BLaER1 treated with 17β-estradiol and CSF1 and Interleukin-3, amounts not matched to agents 10 nM and 100 nM (cell line): ENCODE data around the gene ZMIZ1.
A peak's percentile ranks its signal among the peaks of the same experiment; 100 is the strongest.

Experiments
- H3K27ac ChIP-seq, 11 experiments: shearing (Covaris generic); formaldehyde crosslinking; 2 replicates each; pipeline ENCODE4 v1.8.1; 2022
- H3K27me3 ChIP-seq, 11 experiments: shearing (Covaris generic); formaldehyde crosslinking; 2 replicates each; pipeline ENCODE4 v1.8.1; 2022
- H3K36me3 ChIP-seq, 11 experiments: shearing (Covaris generic); formaldehyde crosslinking; 2 replicates each; pipeline ENCODE4 v1.8.1; 2022
- H3K4me1 ChIP-seq, 10 experiments: shearing (Covaris generic); formaldehyde crosslinking; 2 replicates each; pipeline ENCODE4 v1.8.1; 2022
- H3K4me2 ChIP-seq, 11 experiments: shearing (Covaris generic); formaldehyde crosslinking; 2 replicates each; pipeline ENCODE4 v1.8.1; 2022
- H3K4me3 ChIP-seq, 10 experiments: shearing (Covaris generic); formaldehyde crosslinking; 2 replicates each; pipeline ENCODE4 v1.8.1; 2022
- H3K9ac ChIP-seq, 11 experiments: shearing (Covaris generic); formaldehyde crosslinking; 2 replicates each; pipeline ENCODE4 v1.8.1; 2022
- H3K9me3 ChIP-seq, 11 experiments: shearing (Covaris generic); formaldehyde crosslinking; replicated peaks in 1 of 11; 2 replicates each; pipeline ENCODE4 v1.8.1; 2022
- H4K20me1 ChIP-seq, 11 experiments: shearing (Covaris generic); formaldehyde crosslinking; 2 replicates each; pipeline ENCODE4 v1.8.1; 2022
- Cebpa-rat ChIP-seq, 11 experiments: shearing (Covaris generic); IDR thresholded peaks; 2 replicates each; pipeline ENCODE4 v1.8.1; 2022

The ZMIZ1 gene

DNA sequence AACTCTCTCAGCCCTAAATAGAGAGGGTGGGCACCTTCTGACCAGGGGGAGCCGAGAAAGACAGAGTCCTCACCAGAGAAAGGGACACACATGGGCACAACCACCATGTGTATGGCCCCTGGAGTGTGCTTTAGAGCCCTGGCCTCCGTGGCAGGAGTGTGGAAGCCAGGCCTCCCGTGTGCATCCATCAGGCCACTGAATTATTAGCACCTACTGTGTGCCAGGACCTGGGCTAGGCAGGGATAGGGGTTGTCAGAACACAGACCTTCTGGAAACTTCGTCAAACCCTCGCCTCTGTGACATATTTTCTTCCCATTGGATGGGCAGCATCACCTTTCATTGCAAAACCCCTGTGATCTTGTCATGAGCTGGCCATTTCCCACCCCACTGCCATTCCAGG is 78.5 kb downstream of the ZMIZ1 start:
- Histone ChIP-seq H3K27me3 (no peaks in the 10 kb centered on the region), H3K4me1 (peaks cover 100% of the 10 kb centered on the region in 10 experiments), H3K27ac (peak overlapping the region; percentile 73 to 97 (median 86))

GRCh38 chr10:79147796-79148451 is 79.2 kb downstream of the ZMIZ1 start:
- H3K4me1 ChIP-seq: peaks cover 100% of the 10 kb centered on the region in 10 experiments
- peak overlapping the region; percentile 73 to 97 (median 86) for H3K27ac ChIP-seq

More for the DNA sequence above, 78.5 kb downstream of the ZMIZ1 start:
- Histone ChIP-seq H4K20me1 (peaks cover 0 to 46% (median 13%) of the 10 kb centered on the region in 11 experiments; a peak in 8 of 22 replicates), H3K9me3 (no peaks in the 10 kb centered on the region), H3K4me3 (peak overlapping the region in 4 of 10 experiments; percentile 20 to 54 (median 29); a peak in 6 of 20 replicates), H3K36me3 (peaks cover 0 to 22% (median 10%) of the 10 kb centered on the region in 11 experiments; a peak in 15 of 22 replicates), H3K4me2 (peak overlapping the region; percentile 88 to 99 (median 97)), H3K9ac (peak overlapping the region; percentile 57 to 89 (median 73))
- no peak for TF ChIP-seq Cebpa-rat (IDR thresholded peaks at IDR 0.05)

GRCh38 chr10:79148452-79149344 is 79.9 kb downstream of the ZMIZ1 start:
- no peak for TF ChIP-seq Cebpa-rat (IDR thresholded peaks at IDR 0.05)
- Histone ChIP-seq H3K27me3 (no peaks in the 10 kb centered on the region), H3K36me3 (peaks cover 0 to 22% (median 13%) of the 10 kb centered on the region in 11 experiments; a peak in 15 of 22 replicates), H4K20me1 (peaks cover 0 to 43% (median 9%) of the 10 kb centered on the region in 11 experiments; a peak in 10 of 22 replicates), H3K27ac (peak overlapping the region; percentile 73 to 97 (median 86)), H3K4me1 (peaks cover 100% of the 10 kb centered on the region in 10 experiments), H3K4me3 (peak overlapping the region in 9 of 10 experiments; percentile 4 to 54 (median 42); a peak in 14 of 20 replicates), H3K9me3 (no peaks in the 10 kb centered on the region), H3K9ac (peak overlapping the region; percentile 57 to 89 (median 73)), H3K4me2 (peak overlapping the region; percentile 88 to 99 (median 97))

More at GRCh38 chr10:79147796-79148451, 79.2 kb downstream of the ZMIZ1 start:
- H3K4me3 ChIP-seq: peak overlapping the region in 9 of 10 experiments; percentile 14 to 54 (median 26); a peak in 12 of 20 replicates
- H3K27me3 ChIP-seq: no peaks in the 10 kb centered on the region
- peak overlapping the region; percentile 57 to 89 (median 73) for H3K9ac ChIP-seq
- TF ChIP-seq Cebpa-rat (IDR thresholded peaks at IDR 0.05): no peak
- peak overlapping the region; percentile 88 to 99 (median 97) for H3K4me2 ChIP-seq
- H3K36me3 ChIP-seq: peaks cover 0 to 22% (median 11%) of the 10 kb centered on the region in 11 experiments; a peak in 16 of 22 replicates
- H3K9me3 ChIP-seq: no peaks in the 10 kb centered on the region
- H4K20me1 ChIP-seq: peaks cover 0 to 43% (median 9%) of the 10 kb centered on the region in 11 experiments; a peak in 10 of 22 replicates

DNA sequence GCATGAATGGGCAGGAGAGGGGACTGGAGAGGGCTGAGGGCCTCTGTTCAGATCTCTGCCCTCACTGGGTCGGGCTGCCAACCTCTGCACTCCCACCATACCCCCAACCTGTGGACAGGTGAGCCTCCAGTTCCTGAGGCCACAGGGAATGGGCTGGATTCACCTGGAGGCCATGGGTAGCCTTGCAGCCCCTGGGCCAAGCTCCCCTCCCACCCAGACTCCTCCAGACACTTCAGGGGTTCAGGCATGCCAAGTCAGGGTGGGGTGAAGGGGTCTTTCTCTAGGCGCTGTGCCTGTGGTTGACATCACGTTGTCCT is 80.5 kb downstream of the ZMIZ1 start:
- Histone ChIP-seq H3K27me3 (no peaks in the 10 kb centered on the region), H3K9ac (peak overlapping the region; percentile 57 to 89 (median 73)), H3K4me2 (peak overlapping the region; percentile 88 to 99 (median 97)), H3K4me3 (peak overlapping the region in 9 of 10 experiments; percentile 4 to 54 (median 42); a peak in 13 of 20 replicates), H3K4me1 (peaks cover 100% of the 10 kb centered on the region in 10 experiments), H3K9me3 (no peaks in the 10 kb centered on the region), H4K20me1 (peaks cover 0 to 46% (median 13%) of the 10 kb centered on the region in 11 experiments; a peak in 13 of 22 replicates), H3K27ac (peak overlapping the region; percentile 73 to 97 (median 86)), H3K36me3 (peaks cover 0 to 22% (median 13%) of the 10 kb centered on the region in 11 experiments; a peak in 14 of 22 replicates)
- TF ChIP-seq Cebpa-rat (IDR thresholded peaks at IDR 0.05): no peak

- H3K4me2 ChIP-seq: peak overlapping the region; percentile 88 to 99 (median 97)
- TF ChIP-seq Cebpa-rat (IDR thresholded peaks at IDR 0.05): no peak
- peak overlapping the region; percentile 57 to 89 (median 73) for H3K9ac ChIP-seq
- peaks cover 100% of the 10 kb centered on the region in 10 experiments for H3K4me1 ChIP-seq
- no peaks in the 10 kb centered on the region for H3K9me3 ChIP-seq
- H3K27ac ChIP-seq: peak overlapping the region; percentile 73 to 97 (median 86)
- peaks cover 3 to 52% (median 19%) of the 10 kb centered on the region in 11 experiments; a peak in 14 of 22 replicates for H4K20me1 ChIP-seq
- H3K4me3 ChIP-seq: peak overlapping the region in 8 of 10 experiments; percentile 4 to 54 (median 43); a peak in 14 of 20 replicates
- H3K27me3 ChIP-seq: no peaks in the 10 kb centered on the region
- H3K36me3 ChIP-seq: peaks cover 0 to 27% (median 15%) of the 10 kb centered on the region in 11 experiments; a peak in 14 of 22 replicates
Measured at GRCh38 chr10:79149662-79150443, 81.1 kb downstream of the ZMIZ1 start.

GRCh38 chr10:79150444-79150754 is 81.6 kb downstream of the ZMIZ1 start:
- Histone ChIP-seq H3K4me3 (peak overlapping the region in 8 of 10 experiments; percentile 4 to 54 (median 22); a peak in 10 of 20 replicates), H3K4me2 (peak overlapping the region; percentile 88 to 99 (median 97)), H3K36me3 (peaks cover 0 to 28% (median 15%) of the 10 kb centered on the region in 11 experiments; a peak in 14 of 22 replicates), H3K4me1 (peaks cover 100% of the 10 kb centered on the region in 10 experiments), H3K9ac (peak overlapping the region; percentile 57 to 89 (median 73); a peak in 21 of 22 replicates), H4K20me1 (peaks cover 9 to 57% (median 24%) of the 10 kb centered on the region in 11 experiments; a peak in 17 of 22 replicates), H3K27ac (peak overlapping the region; percentile 73 to 97 (median 86)), H3K9me3 (no peaks in the 10 kb centered on the region), H3K27me3 (no peaks in the 10 kb centered on the region)
- no peak for TF ChIP-seq Cebpa-rat (IDR thresholded peaks at IDR 0.05)

- Histone ChIP-seq H3K4me1 (peaks cover 98 to 100% (median 99%) of the 10 kb centered on the region in 10 experiments), H3K4me3 (no peak overlapping the region)
Measured at GRCh38 chr10:79152423-79152817, 83.7 kb downstream of the ZMIZ1 start.

More at GRCh38 chr10:79152423-79152817, 83.7 kb downstream of the ZMIZ1 start:
- Histone ChIP-seq H3K27me3 (no peaks in the 10 kb centered on the region), H3K4me2 (peak overlapping the region; percentile 88 to 99 (median 97); a peak in 19 of 22 replicates), H3K27ac (peak overlapping the region in 7 of 11 experiments; percentile 6 to 97 (median 86); a peak in 8 of 22 replicates), H3K9ac (peak overlapping the region in 5 of 11 experiments; percentile 9 to 89 (median 61); a peak in 4 of 22 replicates), H3K9me3 (no peaks in the 10 kb centered on the region), H4K20me1 (peaks cover 27 to 75% (median 43%) of the 10 kb centered on the region in 11 experiments; a peak in 20 of 22 replicates), H3K36me3 (peaks cover 3 to 42% (median 21%) of the 10 kb centered on the region in 11 experiments; a peak in 16 of 22 replicates)
- TF ChIP-seq Cebpa-rat (IDR thresholded peaks at IDR 0.05): no peak
